Thoracic aorta (tissue), 2 donors: Measurements from ENCODE around the gene ALK. TPM values are rescaled to one million over a fixed set of nuclear protein-coding genes. Genes with fewer than 3 reads are reported as not detected.

Experiments
- ATAC-seq: fragments of 150-250 bp; one replicate; pipeline ENCODE4 v1.8.0; 2017; ENCODE audit warnings: low read depth; ENCODE audit not compliant: insufficient number of reproducible peaks, low FRiP score
- DNase-seq: peaks from one replicate; pipeline ENCODE4 v3.0.0-alpha.2; 2020; ENCODE audit warnings: low spot score
- H3K27ac ChIP-seq, 2 donors: fragments of 200-600 bp; sonication (generic); 1 replicate in 1 of 2; 2 replicates in 1 of 2; pipeline ENCODE4 v1.5.1; 2016; ENCODE audit warnings: mild to moderate bottlenecking in 2 of 2, moderate library complexity in 2 of 2
- H3K27me3 ChIP-seq: fragments of 200-600 bp; sonication (generic); replicated peaks from 2 replicates; pipeline ENCODE4 v1.6.0; 2016; ENCODE audit warnings: mild to moderate bottlenecking; ENCODE audit not compliant: insufficient read depth
- H3K36me3 ChIP-seq: fragments of 200-600 bp; sonication (generic); one replicate; pipeline ENCODE4 v1.5.1; 2016
- H3K4me1 ChIP-seq, 2 donors: fragments of 200-600 bp; sonication (generic); 1 replicate in 1 of 2; 2 replicates in 1 of 2; pipeline versions ENCODE4 v1.5.1 to v1.6.0; 2016; ENCODE audit warnings: low read depth in 2 of 2, mild to moderate bottlenecking in 1 of 2; ENCODE audit not compliant: control insufficient read depth in 1 of 2
- H3K4me3 ChIP-seq: fragments of 200-600 bp; sonication (generic); 2 replicates; pipeline ENCODE4 v1.5.1; 2016; ENCODE audit warnings: mild to moderate bottlenecking
- H3K9me3 ChIP-seq: fragments of 200-600 bp; sonication (generic); 2 replicates; pipeline ENCODE4 v1.5.1; 2016
- total RNA-seq, 2 donors: library from RNA; depleted of rRNA; stranded (reverse); fragments of >200 nt; gene quantifications; one replicate each; pipeline versions ENCODE4 v1.1.0 to v1.2.3, GENCODE V29; 2016
- TF ChIP-seq, protein P1 (sequence below): fragments of 200-600 bp; sonication (generic); IDR thresholded peaks from one replicate; pipeline ENCODE4 v1.5.1; 2019; ENCODE audit warnings: antibody characterized with exemption

Gene ALK
- total RNA-seq, 2 donors from 2014 or later, result 2.0 TPM; not detected in 1

DNA sequence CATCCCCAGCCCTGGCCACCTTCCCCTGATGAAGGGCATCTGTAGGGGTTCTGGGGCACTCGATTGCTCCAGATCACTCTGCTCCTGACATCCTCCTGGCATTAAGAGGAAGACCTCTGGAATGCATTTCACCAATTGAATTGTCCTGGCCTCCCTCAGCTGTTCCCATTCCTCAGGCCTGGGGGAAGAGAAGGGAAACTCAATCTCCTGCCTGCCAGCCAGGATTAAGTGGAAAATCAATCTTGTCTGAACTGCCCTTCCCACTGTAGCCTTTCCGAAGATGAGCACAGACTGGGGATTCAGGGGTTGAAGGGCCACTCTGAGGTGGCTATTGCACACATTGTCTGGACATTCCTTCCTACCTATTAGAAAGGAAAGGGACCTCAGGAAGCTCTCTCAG, 99.8 kb downstream of the ALK start:
- Histone ChIP-seq H3K36me3 (no peaks in the 10 kb centered on the region), H3K27me3 (no peaks in the 10 kb centered on the region), H3K4me3 (no peak overlapping the region), H3K27ac (no peak overlapping the region), H3K9me3 (no peaks in the 10 kb centered on the region), H3K4me1 (no peaks in the 10 kb centered on the region)
- ATAC-seq, result no peak
- TF ChIP-seq, protein P1, sequence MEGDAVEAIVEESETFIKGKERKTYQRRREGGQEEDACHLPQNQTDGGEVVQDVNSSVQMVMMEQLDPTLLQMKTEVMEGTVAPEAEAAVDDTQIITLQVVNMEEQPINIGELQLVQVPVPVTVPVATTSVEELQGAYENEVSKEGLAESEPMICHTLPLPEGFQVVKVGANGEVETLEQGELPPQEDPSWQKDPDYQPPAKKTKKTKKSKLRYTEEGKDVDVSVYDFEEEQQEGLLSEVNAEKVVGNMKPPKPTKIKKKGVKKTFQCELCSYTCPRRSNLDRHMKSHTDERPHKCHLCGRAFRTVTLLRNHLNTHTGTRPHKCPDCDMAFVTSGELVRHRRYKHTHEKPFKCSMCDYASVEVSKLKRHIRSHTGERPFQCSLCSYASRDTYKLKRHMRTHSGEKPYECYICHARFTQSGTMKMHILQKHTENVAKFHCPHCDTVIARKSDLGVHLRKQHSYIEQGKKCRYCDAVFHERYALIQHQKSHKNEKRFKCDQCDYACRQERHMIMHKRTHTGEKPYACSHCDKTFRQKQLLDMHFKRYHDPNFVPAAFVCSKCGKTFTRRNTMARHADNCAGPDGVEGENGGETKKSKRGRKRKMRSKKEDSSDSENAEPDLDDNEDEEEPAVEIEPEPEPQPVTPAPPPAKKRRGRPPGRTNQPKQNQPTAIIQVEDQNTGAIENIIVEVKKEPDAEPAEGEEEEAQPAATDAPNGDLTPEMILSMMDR, result no peak
- no peak for DNase-seq

DNA sequence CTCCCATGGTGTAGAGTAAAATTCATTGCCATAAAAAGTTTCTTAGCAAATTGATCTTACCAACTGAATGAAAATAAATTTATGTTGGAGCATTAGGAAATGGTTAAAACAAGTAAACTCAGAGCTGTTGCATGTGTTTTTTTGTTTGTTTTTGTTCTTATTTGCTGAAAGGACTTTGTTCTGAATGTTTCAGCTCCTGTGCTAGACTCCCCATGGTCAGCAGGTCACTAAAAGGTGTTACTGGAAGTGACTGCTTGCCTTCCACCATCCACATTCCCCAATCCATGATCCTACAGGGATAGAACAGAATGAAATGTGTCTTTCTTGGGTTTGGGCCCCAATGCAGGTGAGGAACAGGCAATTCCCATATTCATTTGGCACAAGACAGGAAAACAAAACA, 101.8 kb downstream of the ALK start:
- ATAC-seq, result no peak
- no peak overlapping the region for H3K27ac ChIP-seq
- TF ChIP-seq, protein P1, result no peak
- DNase-seq, result no peak
- no peaks in the 10 kb centered on the region for H3K36me3 ChIP-seq
- no peaks in the 10 kb centered on the region for H3K27me3 ChIP-seq
- H3K4me3 ChIP-seq, result no peak overlapping the region
- no peaks in the 10 kb centered on the region for H3K9me3 ChIP-seq
- H3K4me1 ChIP-seq, result no peaks in the 10 kb centered on the region

DNA sequence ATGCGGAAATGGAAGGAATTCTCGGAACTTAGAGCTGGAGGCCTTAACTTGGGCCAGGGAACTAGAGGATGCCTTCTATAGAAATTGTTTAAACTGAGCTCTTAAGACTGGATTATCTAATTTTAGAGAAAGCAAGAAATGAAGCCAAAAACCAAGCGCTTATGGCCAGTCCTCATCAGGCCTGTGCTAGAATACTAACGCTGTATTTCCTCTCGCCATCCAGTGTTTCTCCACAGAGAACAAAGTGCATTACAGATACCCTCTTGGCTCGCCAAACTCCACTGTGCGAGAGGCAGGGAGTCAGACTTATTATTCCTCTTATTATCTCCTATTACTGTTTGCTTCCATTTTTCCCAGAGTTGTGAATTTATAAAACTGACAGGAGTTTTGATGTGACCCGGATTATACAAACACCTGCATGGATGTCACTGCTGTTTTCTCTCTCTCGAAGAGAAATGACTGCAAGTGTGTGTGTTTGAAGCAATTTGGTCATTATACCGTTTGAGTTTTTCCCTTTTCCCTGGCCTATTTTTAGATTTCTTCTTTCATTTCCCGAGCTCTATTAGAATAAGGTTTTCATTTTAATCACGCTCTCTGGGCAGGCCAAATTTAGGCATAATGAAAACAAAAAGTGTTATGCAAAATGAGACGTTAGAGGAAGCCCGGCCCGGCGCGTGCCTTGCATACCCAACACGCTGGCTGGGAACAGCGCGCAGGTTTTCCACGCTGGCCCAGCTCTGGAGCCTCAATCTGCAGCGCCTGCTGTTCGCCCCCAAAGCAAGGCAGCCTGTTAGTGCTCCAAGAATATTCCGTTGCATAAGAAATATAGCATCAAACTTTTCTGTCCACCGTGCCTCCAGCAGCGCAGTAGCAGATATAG, 103.3 kb downstream of the ALK start:
- H3K9me3 ChIP-seq, result no peaks in the 10 kb centered on the region
- no peaks in the 10 kb centered on the region for H3K36me3 ChIP-seq
- no peak overlapping the region for H3K4me3 ChIP-seq
- no peaks in the 10 kb centered on the region for H3K4me1 ChIP-seq
- TF ChIP-seq, protein P1, result no peak
- ATAC-seq (no peak), DNase-seq (no peak)
- H3K27ac ChIP-seq, result no peak overlapping the region
- H3K27me3 ChIP-seq, result no peaks in the 10 kb centered on the region

DNA sequence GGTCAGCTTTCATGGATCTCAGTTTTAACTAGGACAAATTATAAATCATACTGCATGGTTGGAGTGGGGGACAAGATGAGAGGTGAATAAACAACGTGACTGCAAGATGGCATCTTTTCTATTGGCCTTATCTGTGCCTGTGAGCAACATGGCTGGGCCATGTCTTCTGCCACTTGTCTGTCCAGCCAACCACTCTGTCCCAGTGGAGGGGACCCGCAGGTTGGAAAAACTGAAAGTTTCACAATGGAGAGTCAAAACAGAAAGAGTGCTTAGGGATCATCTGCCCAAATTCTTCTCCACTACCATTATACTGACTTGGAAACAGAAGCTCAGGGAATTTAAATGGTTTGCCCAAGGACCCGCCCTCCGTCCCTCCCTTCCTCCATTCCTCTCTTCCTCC, 104.1 kb downstream of the ALK start:
- H3K9me3 ChIP-seq, result no peaks in the 10 kb centered on the region
- no peak for ATAC-seq
- H3K36me3 ChIP-seq, result no peaks in the 10 kb centered on the region
- H3K4me1 ChIP-seq, result no peaks in the 10 kb centered on the region
- H3K27ac ChIP-seq, result no peak overlapping the region
- no peak overlapping the region for H3K4me3 ChIP-seq
- no peak for DNase-seq
- no peaks in the 10 kb centered on the region for H3K27me3 ChIP-seq
- TF ChIP-seq, protein P1, result no peak

DNA sequence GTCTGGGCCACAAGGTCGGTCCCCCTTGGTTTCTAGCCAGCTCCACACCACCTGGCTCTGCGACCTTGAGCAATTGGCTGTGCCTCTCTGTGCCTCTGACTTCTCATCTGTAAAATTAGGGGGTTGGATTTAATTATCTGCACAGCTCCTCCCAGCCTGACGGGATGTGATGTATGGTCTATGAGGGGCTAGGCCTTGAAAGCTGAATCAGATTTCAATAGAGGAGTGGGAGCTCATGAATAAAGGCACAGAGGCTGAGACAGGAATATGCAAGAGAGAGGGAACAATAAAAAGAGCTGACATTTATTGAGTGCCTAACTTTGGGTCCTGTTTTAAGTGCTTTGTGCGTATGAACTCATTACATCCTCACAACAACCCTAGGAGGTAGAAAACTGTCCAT, 104.7 kb downstream of the ALK start:
- no peaks in the 10 kb centered on the region for H3K27me3 ChIP-seq
- H3K9me3 ChIP-seq, result no peaks in the 10 kb centered on the region
- ATAC-seq (no peak), DNase-seq (no peak)
- TF ChIP-seq, protein P1, result no peak
- no peaks in the 10 kb centered on the region for H3K36me3 ChIP-seq
- H3K27ac ChIP-seq, result no peak overlapping the region
- H3K4me1 ChIP-seq, result no peaks in the 10 kb centered on the region
- no peak overlapping the region for H3K4me3 ChIP-seq
